HG03354 (cell line): ENCODE data around the gene COL23A1.

ENCODE experiments used
- ATAC-seq: cut with Tn5 transposase; IDR thresholded peaks from one replicate; pipeline ENCODE4 v1.9.1; 2021; ENCODE audit warnings: mild to moderate bottlenecking; ENCODE audit not compliant: unreplicated experiment, poor library complexity, severe bottlenecking

Gene COL23A1

DNA sequence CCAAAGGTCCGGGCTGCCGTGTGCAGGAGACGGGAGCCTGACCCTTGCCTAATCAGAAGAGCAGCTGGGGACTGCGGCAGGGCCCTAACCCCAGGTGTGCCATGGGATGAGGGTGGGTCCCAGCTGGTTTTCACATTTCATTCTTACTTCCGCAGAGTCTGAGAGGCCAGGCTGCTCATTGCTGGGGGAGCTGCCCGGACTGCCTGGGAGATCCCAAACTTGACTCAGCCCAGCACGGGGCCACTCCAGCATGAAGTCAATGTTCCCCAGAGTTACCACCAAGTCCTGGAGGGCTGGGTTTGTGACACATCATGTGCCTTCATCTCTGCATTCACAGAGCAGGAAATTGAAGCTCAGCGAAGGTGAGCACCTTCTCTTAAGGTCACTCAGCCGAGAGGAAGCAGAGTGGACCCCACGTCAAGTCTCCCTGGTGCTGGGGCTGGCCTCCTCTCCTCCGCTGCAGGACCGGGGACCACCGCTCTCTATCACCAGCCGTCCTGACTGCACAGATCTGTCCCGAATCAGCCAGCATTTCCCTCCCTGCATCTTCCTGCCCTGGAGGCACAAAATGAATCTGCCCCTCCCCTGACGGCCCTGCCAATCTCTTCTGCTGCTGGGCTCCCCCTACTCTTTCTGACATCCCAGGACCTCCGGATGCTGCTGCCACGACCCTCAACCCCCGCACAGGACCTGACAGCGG lies 303.0 kb downstream of the COL23A1 start:
- no peak for ATAC-seq

DNA sequence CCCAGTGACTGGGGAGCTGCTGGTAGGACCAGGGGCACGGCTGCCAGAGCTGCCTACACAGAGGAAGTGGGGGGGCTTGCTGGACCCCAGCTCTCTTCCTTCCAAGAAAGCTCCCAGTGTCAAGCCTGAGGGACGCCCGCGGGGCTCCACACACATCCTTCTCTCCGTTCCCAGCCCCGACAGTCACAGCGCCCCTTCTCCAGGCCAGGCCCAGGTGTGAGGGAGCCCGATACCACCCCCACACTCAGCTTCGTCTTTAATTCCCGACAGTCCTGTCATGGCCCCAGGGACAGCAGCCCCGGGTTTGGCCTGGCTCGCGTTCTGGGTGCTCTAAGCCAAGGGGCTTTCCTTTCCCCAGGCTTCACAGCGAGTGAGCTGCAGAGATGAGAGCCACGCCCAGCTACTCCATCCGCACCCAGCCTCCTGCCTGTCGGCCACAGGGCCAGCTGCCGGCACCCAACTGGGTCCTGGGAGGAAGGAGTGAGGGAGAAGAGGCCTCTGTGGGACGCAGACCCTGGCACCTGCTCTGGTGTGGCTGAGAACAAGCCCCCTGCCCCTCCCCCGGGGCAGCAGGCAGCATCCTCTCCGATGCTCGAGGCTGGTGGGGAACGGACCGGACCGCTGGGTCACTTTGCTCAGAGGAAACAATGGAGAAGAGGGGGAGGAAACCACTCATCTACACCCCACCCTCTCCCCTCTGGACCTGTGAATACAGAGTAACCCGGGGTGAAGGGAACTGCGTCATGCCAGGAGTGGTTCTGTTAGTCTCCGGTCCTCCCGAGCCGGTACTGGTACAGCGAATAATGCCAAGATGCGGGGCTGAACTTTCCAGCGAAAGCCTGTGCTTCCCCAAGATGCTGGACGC lies 303.7 kb downstream of the COL23A1 start:
- ATAC-seq: no peak

DNA sequence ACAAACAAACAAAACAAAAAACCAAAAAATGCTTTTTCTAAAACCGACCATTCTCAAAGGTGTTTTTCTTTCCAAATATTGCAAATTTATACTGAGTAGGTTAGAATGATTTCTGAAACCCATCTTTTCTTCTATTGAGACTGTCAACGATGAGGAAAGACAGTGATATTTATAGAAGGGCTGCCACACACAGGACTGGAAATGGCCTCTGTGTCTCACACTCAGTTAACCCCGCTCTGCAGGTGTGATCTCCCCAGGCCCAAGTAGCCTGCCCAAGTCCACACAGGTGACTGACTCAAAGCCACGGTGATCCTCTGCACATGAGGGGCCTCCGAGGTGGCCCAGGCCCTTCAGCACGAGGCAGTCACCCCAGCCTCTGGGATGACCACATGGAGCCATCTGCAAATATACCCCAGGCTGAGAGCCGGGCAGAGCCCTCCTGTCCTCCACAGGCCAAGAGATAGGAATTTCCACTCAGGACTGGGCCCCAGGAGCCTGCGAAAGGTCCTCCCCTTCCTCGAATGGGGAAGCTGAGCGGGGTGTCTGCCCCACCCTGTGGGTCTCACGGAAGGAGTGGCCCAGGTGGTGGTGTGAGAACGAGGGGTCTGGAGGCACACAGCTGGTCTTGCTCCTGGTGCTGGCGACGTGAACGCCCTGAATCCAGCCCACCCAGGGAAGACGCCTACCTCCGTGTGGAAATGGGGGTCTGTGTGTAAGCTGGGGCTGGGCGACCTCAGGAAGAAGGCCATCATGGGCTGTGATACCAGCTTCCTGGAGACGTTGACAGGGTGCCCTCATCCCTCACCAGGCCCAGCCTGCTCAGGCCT lies 304.6 kb downstream of the COL23A1 start:
- ATAC-seq: no peak

DNA sequence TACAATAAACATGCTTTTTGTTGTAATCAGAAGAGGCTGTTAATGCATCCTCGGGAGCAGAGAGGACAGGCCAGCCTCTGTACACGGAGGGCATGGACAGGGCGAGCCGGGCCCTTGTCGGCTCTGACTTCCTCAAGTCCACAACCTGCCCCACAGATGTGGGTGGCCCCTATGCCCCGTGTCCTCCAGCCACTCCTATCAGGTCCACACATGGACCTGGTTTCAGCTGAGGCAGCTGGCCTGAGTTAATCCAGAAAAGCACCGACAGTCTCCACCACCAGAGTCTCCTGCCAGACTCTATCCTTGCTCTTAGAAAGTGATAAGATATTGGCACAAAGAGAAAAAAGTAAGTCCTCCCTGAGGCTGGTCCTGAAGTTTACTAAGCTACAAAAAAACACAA lies 305.2 kb downstream of the COL23A1 start:
- ATAC-seq: no peak

DNA sequence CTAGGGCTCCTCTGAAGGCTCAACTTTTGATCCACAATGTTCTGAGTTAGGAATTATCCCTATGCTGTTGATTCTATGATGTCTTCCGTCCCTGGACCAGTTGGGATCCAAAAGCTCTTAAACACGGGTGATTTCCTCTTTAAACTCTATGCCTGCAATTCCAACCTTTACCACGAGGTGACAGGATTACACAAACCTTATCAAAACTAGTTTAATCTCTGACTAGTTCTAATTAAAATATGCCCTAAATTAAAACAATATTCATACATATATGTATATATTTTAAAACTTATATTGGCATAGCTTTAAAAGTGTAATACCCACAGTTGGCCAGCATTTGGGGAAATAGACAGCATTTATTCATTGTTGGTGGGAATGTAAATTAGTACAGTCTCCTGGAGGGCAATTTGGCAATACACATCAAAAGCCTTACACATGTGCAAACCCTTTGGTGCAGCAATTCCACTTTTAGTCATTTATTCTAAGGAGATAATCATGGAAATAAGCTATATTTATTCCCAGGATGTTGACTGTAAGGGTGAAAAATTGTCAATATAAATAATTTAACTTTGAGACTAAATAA lies 306.0 kb downstream of the COL23A1 start:
- ATAC-seq: no peak

DNA sequence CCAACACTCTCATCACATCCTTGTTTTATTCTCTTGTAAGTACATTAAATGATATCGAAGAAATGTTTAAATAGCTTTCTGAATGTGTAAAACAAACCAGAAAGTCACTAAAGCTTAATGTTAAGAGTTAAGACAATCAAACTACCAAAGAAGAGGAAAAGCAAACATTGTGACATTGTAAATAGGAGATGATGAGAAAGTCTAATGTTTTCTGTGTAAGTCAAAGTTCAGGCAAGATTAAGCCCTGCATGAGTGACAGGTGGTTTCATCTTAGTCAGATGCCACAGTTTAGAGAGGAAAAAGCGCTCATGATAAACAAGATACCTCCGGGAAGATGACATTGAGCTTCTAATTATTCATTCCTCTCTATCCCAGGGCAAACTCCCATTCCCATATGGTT lies 306.7 kb downstream of the COL23A1 start:
- no peak for ATAC-seq

DNA sequence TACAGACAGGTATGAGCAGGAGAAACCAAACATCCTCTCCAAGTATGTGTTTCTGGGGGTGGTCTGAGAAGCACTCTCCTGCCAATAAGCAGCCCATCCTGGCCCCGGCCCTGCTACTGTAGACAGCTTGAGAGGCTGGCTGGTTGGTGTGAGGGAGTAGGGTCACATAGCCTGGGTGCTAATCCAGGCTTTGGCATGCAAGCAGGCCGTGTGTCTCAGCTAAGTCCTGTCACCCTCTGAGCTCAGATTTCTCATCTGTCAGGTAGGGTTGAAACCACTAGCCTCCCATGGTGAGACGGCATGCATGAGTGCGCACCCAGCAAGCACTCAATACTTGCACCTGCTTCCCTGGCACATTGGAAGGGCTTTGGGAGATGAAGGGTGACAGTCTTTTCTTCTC lies 307.8 kb downstream of the COL23A1 start:
- no peak for ATAC-seq

DNA sequence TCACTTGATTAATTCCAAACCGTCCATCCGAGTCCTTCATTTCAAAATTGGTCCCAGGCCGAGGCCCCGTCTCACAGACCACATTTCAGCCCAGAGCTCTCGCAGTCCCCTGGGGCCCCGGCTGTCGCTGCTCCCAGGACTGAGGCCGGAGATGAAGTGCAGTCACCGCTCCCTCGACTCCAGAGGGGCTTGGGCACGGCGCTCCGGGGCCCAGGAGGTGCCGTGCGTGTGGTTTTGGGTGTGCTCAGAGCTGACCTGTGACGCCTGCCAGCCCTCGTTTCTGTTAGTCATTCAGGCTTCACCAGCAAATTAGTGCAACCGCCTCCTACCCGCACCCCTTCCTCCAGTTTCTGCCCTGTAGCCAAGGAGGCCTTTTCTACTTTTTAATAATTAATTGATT lies 308.9 kb downstream of the COL23A1 start:
- ATAC-seq: no peak

DNA sequence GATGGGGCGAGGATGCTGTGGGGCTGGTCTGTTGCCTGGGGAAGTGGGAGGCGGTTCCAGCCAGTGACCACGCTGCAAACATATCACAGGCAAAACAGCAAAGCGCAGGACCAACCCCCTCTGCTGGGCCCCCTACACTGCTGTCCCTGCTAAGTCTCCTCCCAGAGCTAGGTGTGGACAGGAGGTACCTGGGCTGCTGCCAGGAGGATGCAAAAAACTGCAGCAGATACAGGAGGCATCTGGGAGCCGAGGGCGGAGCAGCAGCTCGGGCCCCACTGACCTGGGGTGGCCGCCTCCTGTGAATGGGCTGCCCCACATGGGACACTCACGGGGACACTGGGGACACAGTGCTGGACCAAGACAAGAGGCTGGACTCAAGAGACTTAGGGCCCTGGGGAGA lies 309.6 kb downstream of the COL23A1 start:
- no peak for ATAC-seq

DNA sequence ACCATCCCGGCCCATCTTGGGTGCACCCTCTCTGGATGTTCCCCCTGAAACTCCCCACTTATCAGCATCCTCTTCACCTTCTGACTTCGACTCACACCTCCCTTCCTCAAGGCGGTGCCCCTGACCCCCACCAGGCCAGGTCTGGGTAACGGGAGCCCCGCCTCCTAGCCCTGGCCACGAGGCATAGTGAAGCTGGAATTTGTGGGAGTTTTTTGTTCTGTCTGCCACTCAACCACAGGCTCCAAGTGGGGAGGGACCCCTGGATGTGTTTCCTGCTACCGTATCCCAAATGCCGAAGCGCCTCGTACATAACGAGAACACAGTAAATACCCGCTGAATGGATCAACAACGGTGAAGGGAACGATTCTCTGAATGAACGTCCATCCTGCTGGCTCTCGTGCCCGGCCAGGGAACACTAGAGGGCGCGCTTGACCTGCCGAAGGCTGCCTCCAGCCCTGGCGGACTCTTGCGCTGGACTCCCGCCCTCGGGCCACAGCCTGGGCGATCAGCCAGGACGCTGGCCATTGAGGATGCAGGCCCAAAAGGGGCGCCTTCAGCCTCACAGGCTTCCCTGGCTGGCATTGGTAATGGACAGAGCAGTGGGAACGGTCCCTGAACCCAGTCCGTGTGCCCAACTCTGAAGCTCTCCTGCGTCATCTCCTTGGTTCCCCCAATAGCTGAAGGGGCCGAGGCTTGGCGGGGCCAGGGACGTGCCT lies 310.3 kb downstream of the COL23A1 start:
- ATAC-seq: peak; percentile 54

DNA sequence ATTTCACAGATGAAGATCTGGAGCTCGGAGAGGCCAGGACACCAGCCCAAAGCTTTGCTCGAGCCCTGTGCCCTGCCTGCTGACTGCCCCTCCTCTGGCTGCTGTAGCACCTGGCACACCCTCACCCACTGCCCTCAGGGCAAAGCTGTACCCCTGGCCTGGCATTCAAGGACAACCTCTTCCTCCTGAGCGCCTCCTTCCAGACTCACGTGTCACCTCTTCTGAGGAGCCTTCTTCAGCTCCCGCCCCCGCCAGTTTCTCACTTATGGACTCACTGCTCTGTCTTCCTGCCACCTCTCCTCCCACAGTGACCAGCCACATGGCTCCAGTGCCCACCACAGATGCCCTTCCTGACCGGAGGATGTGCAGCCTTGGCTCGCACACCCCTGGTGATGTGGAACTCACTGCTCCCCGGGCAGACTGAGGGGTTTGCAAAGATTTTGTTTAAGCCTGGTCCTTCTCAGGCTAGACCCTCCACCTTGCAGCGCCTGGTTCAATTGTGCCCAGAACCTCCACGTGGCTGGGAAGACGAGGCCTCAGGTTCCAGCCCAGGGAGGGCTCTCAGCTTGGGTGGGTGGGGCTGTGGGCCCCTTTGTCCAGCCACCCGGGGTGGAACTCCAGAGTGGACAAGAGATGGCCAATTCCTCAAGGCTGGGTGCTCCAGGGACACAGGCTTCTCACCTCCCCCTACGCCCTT lies 311.0 kb downstream of the COL23A1 start:
- ATAC-seq: no peak

DNA sequence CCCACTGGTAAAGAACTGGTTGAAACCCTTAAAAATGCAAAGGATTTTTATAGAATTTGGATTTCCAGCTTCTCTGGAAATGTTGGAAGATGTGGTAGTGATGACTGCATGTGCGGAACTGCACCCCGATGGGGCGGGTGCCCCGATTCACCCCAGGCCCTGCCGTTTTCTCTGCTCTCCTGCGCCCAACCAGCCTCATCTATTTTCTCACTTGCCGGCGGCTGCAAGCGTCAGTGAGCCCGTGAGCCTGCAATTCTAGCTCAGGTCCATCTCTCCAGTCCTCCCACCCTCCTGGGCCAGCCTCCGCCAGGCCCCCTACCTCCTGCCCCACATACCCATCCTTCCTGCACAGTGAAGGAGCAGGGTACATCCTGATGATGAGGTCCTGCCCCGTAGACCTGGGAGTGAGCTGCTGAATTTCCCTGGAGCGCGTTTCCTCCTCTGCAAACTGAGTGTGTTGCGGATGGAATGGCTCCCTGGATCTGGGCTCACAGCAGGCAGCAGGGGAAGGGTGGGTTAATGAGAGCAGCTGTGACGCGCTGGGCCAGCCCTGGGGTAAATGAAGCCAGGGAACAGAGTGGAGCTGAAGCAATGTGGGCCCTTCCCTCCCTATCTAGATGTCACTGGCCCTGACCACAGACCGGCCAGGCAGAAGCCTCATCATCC lies 311.7 kb downstream of the COL23A1 start:
- ATAC-seq: no peak

DNA sequence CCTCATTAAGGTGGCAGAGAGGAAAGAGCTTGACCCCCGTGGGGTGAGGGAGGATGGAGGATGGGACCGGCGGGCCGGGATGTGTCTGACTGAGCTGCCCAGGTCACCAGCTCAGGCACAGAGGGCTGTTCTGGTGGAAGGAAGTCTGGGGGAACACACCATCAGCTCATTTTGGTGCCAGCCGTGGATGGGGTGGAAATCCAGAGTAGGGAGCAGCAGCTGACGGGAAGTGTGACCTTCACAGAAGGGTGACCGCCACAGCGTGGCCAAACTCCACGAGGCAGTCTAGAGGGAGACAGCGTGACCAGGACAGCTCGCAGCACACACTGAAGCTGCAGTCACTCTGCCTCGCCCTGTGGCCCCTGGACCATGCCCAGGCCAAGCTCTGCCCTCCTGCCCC lies 312.3 kb downstream of the COL23A1 start:
- ATAC-seq: no peak

DNA sequence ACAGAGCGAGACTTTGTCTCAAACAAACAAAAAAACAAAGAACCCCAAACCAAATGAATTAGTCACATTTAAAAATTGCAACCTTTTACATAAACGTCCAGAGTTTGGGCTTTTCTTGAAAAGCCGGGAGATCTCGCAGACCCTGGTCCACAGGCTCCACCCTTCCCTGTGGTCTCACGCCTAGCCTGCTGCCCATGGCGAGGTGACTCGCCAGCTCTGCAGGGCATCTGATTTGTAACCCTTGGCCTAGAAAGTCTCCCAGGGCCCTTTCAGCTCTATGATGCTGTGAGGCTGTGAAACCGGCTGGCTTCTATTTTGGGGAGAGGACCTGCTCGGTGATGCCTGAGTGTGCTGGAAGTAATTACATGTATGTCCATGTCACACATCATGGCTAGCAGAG lies 312.8 kb downstream of the COL23A1 start:
- no peak for ATAC-seq

DNA sequence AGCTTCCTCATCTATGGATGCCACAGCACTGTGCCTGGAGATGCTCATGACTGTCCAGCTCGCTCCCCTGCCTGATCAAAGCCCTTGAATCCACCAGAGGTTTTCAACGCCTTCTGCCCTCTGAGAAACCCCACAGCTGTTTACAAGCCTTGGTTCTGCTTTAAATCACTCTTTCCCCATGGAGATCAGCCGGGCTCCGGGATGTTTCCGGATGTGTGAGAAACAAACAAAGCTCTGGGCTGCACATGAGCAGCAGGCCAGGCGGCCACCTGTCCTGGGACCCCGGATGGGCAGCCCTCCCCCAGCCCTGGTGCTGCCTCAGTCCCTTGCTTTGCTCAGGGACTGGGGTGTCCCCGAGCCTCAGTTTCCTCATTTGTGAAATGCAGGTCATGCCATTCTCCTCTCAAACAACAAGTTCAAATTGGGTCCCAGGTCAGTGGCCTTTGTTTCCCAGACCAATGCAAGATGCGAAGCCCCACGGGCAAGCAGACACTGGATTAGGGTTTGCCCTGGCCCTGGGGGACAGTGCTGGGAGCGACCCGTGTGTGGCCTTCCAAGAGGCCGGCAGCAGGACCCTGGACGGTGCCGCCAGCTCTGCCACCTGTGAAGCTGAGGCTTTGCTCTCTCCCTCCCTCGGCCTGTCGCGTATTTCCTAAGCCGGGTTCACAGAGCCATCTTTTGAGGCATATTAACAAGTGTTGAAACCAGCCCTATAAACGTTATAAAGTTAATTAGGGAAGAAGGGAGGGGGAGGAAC lies 315.2 kb downstream of the COL23A1 start:
- ATAC-seq: no peak

DNA sequence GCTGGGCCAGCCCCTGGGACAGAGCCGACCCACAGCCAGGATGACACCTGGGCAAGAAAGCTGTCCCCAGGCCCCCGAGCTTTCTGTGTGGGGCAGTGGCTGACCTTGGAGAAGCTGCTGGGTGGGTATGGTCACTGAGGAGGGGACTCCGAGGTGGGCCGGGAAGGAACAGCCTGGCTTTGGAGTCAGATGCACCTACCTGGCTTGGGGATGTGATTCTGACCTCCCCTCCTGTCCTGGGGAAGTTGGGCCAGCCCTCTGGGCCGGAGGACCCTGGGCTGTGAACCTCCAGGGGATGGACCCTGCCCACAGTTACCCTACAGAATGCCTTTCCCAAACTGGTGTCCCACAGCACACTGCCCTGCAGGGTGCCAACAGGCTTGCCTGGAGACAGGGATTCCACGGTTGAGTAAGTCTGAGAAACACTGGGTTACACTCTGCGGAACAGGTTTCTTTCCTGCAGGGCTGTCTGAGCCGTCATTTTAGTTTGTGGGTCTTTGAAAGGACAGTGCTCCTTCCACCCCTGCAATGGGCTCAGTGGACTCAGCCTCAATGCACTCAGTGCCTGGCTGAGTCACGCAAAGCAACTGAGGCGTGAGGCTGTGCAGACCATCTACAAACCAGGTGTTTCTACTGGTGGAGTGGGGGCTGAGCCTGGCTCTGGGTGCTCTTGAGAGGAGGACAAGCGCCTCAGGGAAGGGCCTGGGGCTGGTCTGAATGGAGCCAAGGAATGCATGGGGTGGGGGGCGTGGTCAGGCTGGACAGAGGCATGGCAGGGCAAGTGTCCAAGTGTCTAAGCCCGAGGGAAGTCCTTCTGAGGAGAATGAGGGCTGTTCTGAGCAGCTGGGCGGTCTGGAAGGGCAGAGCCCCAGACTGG lies 316.3 kb downstream of the COL23A1 start:
- no peak for ATAC-seq

DNA sequence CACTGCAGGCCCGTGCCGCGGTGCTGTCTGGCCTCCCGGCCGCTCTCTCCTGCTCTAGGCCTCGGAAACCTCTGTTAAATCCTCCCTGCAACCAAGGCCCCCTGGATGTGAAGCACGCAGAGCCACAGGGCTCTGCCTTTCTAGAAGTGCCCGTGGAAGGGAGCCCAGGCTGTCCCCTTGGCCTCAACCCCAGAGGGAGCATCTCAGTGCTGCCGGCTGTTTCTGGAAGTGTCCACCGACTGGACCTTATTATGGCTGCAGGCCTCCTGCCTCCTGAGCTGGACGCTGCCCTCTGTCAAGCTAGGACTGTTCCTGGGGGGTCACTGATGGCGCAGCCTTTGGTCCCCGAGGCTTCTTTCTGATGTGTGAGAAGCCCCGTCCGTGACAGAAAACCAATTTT lies 317.2 kb downstream of the COL23A1 start:
- no peak for ATAC-seq
